Loucy (cell line): ENCODE results near the gene RRP1B.

Experiments
- EZH2phosphoT487 ChIP-seq: fragments of 200-600 bp; IDR thresholded peaks from 2 replicates; pipeline ENCODE4 v1.6.1; 2018; ENCODE audit warnings: antibody characterized with exemption, mild to moderate bottlenecking, moderate library complexity, borderline replicate concordance
- TF ChIP-seq, protein P1 (sequence below): fragments of 200-600 bp; sonication (generic); conservative IDR thresholded peaks from 2 replicates; pipeline ENCODE4 v1.5.1; 2014; ENCODE audit warnings: mild to moderate bottlenecking, antibody characterized with exemption, low read length

DNA sequence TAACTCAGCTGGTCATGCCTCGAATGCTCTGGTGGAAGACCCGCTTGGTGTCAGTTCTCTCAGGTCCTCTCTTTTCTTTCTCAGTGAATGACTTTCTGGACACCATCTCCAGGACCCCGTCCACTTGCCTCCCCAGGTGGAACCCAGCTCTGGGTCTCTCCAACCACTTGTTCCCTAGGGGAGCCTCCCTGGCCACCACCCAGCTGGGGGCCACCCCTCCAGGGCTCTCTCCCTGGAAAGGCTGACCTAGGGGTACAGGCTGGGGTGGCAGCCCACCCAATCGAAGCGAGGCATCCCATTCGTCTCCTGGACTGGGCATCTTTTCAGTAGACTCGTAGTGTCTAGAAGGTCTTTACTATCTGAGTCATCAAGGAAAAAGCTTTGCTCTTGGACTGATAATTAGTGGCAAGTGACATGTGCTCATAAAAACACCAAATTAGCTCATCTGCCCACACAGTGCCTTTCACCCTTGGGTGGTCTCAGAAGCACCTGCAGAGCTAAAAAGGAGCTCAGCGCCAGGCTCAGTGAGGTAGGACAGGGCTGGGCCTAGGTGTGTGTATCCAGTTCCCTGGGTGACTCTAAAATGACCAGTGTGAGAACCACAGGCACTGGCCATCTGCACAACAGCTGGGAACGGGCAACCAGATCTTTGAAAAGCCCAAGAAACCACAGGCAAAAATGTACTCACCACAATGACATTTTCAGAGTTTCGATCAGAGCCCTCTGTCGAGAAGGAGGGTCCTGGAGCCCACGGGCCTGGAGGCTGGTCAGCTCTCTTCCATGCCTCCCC, 57.2 kb downstream of the RRP1B start:
- TF ChIP-seq, protein P1, sequence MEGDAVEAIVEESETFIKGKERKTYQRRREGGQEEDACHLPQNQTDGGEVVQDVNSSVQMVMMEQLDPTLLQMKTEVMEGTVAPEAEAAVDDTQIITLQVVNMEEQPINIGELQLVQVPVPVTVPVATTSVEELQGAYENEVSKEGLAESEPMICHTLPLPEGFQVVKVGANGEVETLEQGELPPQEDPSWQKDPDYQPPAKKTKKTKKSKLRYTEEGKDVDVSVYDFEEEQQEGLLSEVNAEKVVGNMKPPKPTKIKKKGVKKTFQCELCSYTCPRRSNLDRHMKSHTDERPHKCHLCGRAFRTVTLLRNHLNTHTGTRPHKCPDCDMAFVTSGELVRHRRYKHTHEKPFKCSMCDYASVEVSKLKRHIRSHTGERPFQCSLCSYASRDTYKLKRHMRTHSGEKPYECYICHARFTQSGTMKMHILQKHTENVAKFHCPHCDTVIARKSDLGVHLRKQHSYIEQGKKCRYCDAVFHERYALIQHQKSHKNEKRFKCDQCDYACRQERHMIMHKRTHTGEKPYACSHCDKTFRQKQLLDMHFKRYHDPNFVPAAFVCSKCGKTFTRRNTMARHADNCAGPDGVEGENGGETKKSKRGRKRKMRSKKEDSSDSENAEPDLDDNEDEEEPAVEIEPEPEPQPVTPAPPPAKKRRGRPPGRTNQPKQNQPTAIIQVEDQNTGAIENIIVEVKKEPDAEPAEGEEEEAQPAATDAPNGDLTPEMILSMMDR, result no peak
- no peak for TF ChIP-seq EZH2phosphoT487
